Keratinocyte (primary cell): ENCODE data around the gene IRGQ. TPM values are rescaled to one million over a fixed set of nuclear protein-coding genes. Genes with fewer than 3 reads are reported as not detected.

Experiments used
- DNase-seq: peaks from one replicate; pipeline ENCODE4 v3.0.0-alpha.2; 2011; ENCODE audit warnings: low read depth, missing footprints, low spot score
- FAIRE-seq: peaks from 2 replicates; lab custom pipeline; 2011; peaks lifted over from hg19 to GRCh38; lab: Jason Lieb, UNC
- H2AFZ ChIP-seq: 2 replicates; pipeline ENCODE4 v1.6.0; 2012; ENCODE audit warnings: low read length, control low read depth, inconsistent platforms; ENCODE audit not compliant: control insufficient read depth
- H3K27ac ChIP-seq: 2 replicates; pipeline ENCODE4 v1.5.1; 2011; ENCODE audit warnings: low read length; ENCODE audit not compliant: control insufficient read depth, insufficient read depth
- H3K27me3 ChIP-seq: 3 replicates; pipeline ENCODE4 v1.6.0; 2011; ENCODE audit warnings: low read length; ENCODE audit not compliant: control insufficient read depth, insufficient read depth; ENCODE audit errors: extremely low read depth
- H3K36me3 ChIP-seq, 2 experiments: 2 replicates in 1 of 2; 3 replicates in 1 of 2; pipeline ENCODE4 v1.5.1; 2011; ENCODE audit warnings: low read length in 2 of 2, mild to moderate bottlenecking in 1 of 2; ENCODE audit not compliant: control insufficient read depth in 2 of 2, insufficient read depth in 2 of 2; ENCODE audit errors: extremely low read depth in 1 of 2
- H3K4me1 ChIP-seq: 3 replicates; pipeline ENCODE4 v1.5.1; 2011; ENCODE audit warnings: low read length; ENCODE audit not compliant: control insufficient read depth, insufficient read depth; ENCODE audit errors: extremely low read depth
- H3K4me2 ChIP-seq: 3 replicates; pipeline ENCODE4 v1.6.0; 2011; ENCODE audit warnings: low read depth, low read length; ENCODE audit not compliant: control insufficient read depth, insufficient read depth; ENCODE audit errors: extremely low read depth
- H3K4me3 ChIP-seq, 3 experiments: fragments of 200-600 bp in 1 of 3; sonication (generic) in 1 of 3; 2 replicates in 2 of 3; 3 replicates in 1 of 3; pipeline ENCODE4 v1.5.1; 2011 to 2016; ENCODE audit warnings: low read length in 3 of 3, mild to moderate bottlenecking in 3 of 3, control low read depth in 2 of 3, inconsistent platforms in 1 of 3, low read depth in 1 of 3, mixed read lengths in 1 of 3, mixed run types in 1 of 3, moderate library complexity in 1 of 3; ENCODE audit not compliant: control insufficient read depth in 2 of 3, insufficient read depth in 2 of 3; ENCODE audit errors: extremely low read depth in 1 of 3
- H3K79me2 ChIP-seq: 2 replicates; pipeline ENCODE4 v1.6.0; 2012; ENCODE audit warnings: low read length; ENCODE audit not compliant: control insufficient read depth, insufficient read depth
- H3K9ac ChIP-seq: 3 replicates; pipeline ENCODE4 v1.6.0; 2011; ENCODE audit warnings: low read length; ENCODE audit not compliant: control insufficient read depth, insufficient read depth; ENCODE audit errors: extremely low read depth
- H3K9me1 ChIP-seq: 3 replicates; pipeline ENCODE4 v1.6.0; 2011; ENCODE audit warnings: low read length; ENCODE audit not compliant: control insufficient read depth, insufficient read depth; ENCODE audit errors: extremely low read depth
- H3K9me3 ChIP-seq: 2 replicates; pipeline ENCODE4 v1.5.1; 2012; ENCODE audit warnings: low read depth, low read length; ENCODE audit not compliant: control insufficient read depth
- H4K20me1 ChIP-seq: 3 replicates; pipeline ENCODE4 v1.6.0; 2011; ENCODE audit warnings: low read length; ENCODE audit not compliant: control insufficient read depth, insufficient read depth; ENCODE audit errors: extremely low read depth
- EZH2 ChIP-seq: IDR thresholded peaks from one replicate; pipeline ENCODE4 v1.6.1; 2012; ENCODE audit warnings: inconsistent platforms, mild to moderate bottlenecking, low read length, moderate library complexity
- dilution Hi-C: fragments of 300-500 bp; cut with MboI; formaldehyde crosslinking; loops from one replicate; pipeline ENCODE4 v1.7.0; 2020; ENCODE audit warnings: low sequenced_read_pairs; ENCODE audit not compliant: extremely low pct_ligation_motif_present
- polyA plus RNA-seq, 5 experiments: library from polyadenylated mRNA; depleted of rRNA in 3 of 5; stranded (reverse) in 3 of 5; stranded (forward) in 1 of 5; unstranded in 1 of 5; fragments of >200 nt; gene quantifications; 1 replicate in 1 of 5; 2 replicates in 3 of 5; 3 replicates in 1 of 5; pipeline versions ENCODE4 v1.2.1 to v1.2.3, GENCODE V29; 2011 to 2012; ENCODE audit warnings: missing spikeins in 2 of 5, low read depth in 1 of 5, low replicate concordance in 1 of 5
- TF ChIP-seq, protein P1 (sequence below), 3 experiments: IDR thresholded peaks in 1 of 3; conservative IDR thresholded peaks in 1 of 3; optimal IDR thresholded peaks in 1 of 3; 2 replicates in 2 of 3; 3 replicates in 1 of 3; pipeline versions ENCODE3 to v1.5.1; 2011; ENCODE audit warnings: low read length in 3 of 3, mild to moderate bottlenecking in 3 of 3, moderate library complexity in 2 of 3, control low read depth in 1 of 3, inconsistent platforms in 1 of 3; ENCODE audit not compliant: insufficient read depth in 2 of 3; ENCODE audit errors: extremely low read depth in 1 of 3

Gene IRGQ
- polyA plus RNA-seq, 1 donor (not counting 4 experiments of a cell fraction or from before 2014, with no cell fraction given) = 12.9 TPM

- Histone ChIP-seq H3K9ac (no peak overlapping the region), H3K9me1 (no peaks in the 10 kb centered on the region), H3K9me3 (no peaks in the 10 kb centered on the region), H3K27me3 (no peaks in the 10 kb centered on the region), H3K36me3 (peaks cover 7 to 22% of the 10 kb centered on the region in 2 experiments), H3K4me3 (no peak overlapping the region), H3K4me1 (no peaks in the 10 kb centered on the region), H4K20me1 (no peaks in the 10 kb centered on the region), H3K27ac (no peak overlapping the region), H2AFZ (no peak overlapping the region), H3K4me2 (no peak overlapping the region), H3K79me2 (no peaks in the 10 kb centered on the region)
- DNase-seq (no peak), FAIRE-seq (no peak)
- no peak for TF ChIP-seq EZH2
- TF ChIP-seq, protein P1, sequence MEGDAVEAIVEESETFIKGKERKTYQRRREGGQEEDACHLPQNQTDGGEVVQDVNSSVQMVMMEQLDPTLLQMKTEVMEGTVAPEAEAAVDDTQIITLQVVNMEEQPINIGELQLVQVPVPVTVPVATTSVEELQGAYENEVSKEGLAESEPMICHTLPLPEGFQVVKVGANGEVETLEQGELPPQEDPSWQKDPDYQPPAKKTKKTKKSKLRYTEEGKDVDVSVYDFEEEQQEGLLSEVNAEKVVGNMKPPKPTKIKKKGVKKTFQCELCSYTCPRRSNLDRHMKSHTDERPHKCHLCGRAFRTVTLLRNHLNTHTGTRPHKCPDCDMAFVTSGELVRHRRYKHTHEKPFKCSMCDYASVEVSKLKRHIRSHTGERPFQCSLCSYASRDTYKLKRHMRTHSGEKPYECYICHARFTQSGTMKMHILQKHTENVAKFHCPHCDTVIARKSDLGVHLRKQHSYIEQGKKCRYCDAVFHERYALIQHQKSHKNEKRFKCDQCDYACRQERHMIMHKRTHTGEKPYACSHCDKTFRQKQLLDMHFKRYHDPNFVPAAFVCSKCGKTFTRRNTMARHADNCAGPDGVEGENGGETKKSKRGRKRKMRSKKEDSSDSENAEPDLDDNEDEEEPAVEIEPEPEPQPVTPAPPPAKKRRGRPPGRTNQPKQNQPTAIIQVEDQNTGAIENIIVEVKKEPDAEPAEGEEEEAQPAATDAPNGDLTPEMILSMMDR (optimal IDR thresholded peaks at IDR 0.05 in 1 of 3, IDR thresholded peaks at IDR 0.05 in 1 of 3, conservative IDR thresholded peaks at IDR 0.05 in 1 of 3; ENCODE audit: extremely low read depth in 1 of 3, insufficient read depth in 2 of 3, low read length in 3 of 3) = no peak
- dilution Hi-C loops = no loop called here
Observed at GRCh38 chr19:43544077-43544476, 51.9 kb downstream of the IRGQ start.

- no peak for FAIRE-seq
- no peaks in the 10 kb centered on the region for H3K9me3 ChIP-seq
- no peak for TF ChIP-seq EZH2
- TF ChIP-seq, protein P1 (optimal IDR thresholded peaks at IDR 0.05 in 1 of 3, IDR thresholded peaks at IDR 0.05 in 1 of 3, conservative IDR thresholded peaks at IDR 0.05 in 1 of 3; ENCODE audit: extremely low read depth in 1 of 3, insufficient read depth in 2 of 3, low read length in 3 of 3) = no peak
- H3K4me3 ChIP-seq = no peak overlapping the region
- H3K36me3 ChIP-seq = peaks cover 7 to 23% of the 10 kb centered on the region in 2 experiments
- H3K4me1 ChIP-seq = no peaks in the 10 kb centered on the region
- no peaks in the 10 kb centered on the region for H4K20me1 ChIP-seq
- no peaks in the 10 kb centered on the region for H3K79me2 ChIP-seq
- DNase-seq = no peak
- H2AFZ ChIP-seq = no peak overlapping the region
- no peaks in the 10 kb centered on the region for H3K27me3 ChIP-seq
- H3K4me2 ChIP-seq = no peak overlapping the region
- H3K9me1 ChIP-seq = no peaks in the 10 kb centered on the region
- dilution Hi-C loops = no loop called here
- no peak overlapping the region for H3K9ac ChIP-seq
- H3K27ac ChIP-seq = no peak overlapping the region
Observed at GRCh38 chr19:43541920-43542650, 53.8 kb downstream of the IRGQ start.
